ENCODE measurements around the gene AGPAT3. TPM values are rescaled to one million over a fixed set of nuclear protein-coding genes. Genes with fewer than 3 reads are reported as not detected.

The AGPAT3 gene
- total and polyA plus RNA-seq, 10 of the 15 experiments (the other 5 are each of a cell fraction or from before 2014, with no cell fraction given): 1.2 to 110 (median 30.8) TPM

- no peak overlapping the region for H3K4me2 ChIP-seq (ENCODE audit: control insufficient read depth, insufficient read depth)
- H3K27ac ChIP-seq (ENCODE audit: control insufficient read depth, insufficient read depth): no peak overlapping the region
- no peak for DNase-seq (ENCODE audit: low read depth, low spot score)
- no peaks in the 10 kb centered on the region; the same call in 2 of the 3 replicates for H3K9me3 ChIP-seq (replicated peaks; ENCODE audit: control insufficient read depth, insufficient read depth, low read length)
- peaks cover 1 to 2% of the 10 kb centered on the region in 2 experiments; a peak in 2 of 4 replicates for H3K27me3 ChIP-seq (replicated peaks in 1 of 2; ENCODE audit: control insufficient read depth in 2 of 2, insufficient read depth in 2 of 2, low read length in 1 of 2)
- no peaks in the 10 kb centered on the region for H3K79me2 ChIP-seq (ENCODE audit: control insufficient read depth, insufficient read depth, low read length)
- H2AFZ ChIP-seq (ENCODE audit: control insufficient read depth, low read depth, low read length): no peak overlapping the region
- H3K4me1 ChIP-seq (ENCODE audit: control insufficient read depth, insufficient read depth, low read length): no peaks in the 10 kb centered on the region
- BruUV-seq (replicated peaks): no TSS peak
- H3K9ac ChIP-seq (ENCODE audit: control insufficient read depth, insufficient read depth, low read length): no peak overlapping the region
- H3K36me3 ChIP-seq (ENCODE audit: control insufficient read depth in 2 of 2, insufficient read depth in 2 of 2, low read length in 1 of 2): no peaks in the 10 kb centered on the region
- intact Hi-C loops (cut with micrococcal nuclease; ENCODE audit: unreplicated experiment) (no loop called here), in situ Hi-C loops (cut with MboI) (no loop called here)
- ChIA-PET POLR2A (interaction anchor here (1.6 kb wide), 1 partner anchor 10 kb away, joined by 4 read pairs; no protein-coding TSS in a partner anchor), CTCF (no interaction called here), SMC1A (ENCODE audit: uncharacterized antibody, unreplicated experiment) (interaction anchor here (1.4 kb wide), 1 partner anchor 92 kb away, joined by 5 read pairs; no protein-coding TSS in a partner anchor), RAD21 (ENCODE audit: unreplicated experiment) (no interaction called here)
- no peak for TF ChIP-seq CEBPZ (IDR thresholded peaks at IDR 0.05; ENCODE audit: low read depth, low read length)
- 40% methylated on average over 8 of the region's 8 CpGs for WGBS (ENCODE audit: insufficient coverage, insufficient replicate concordance, low lambda C conversion rate, missing lambda C conversion rate)
- ATAC-seq: no peak; the same call in 2 of the 3 replicates
- no peaks in the 10 kb centered on the region for H4K20me1 ChIP-seq (ENCODE audit: control insufficient read depth, insufficient read depth)
- FAIRE-seq: no peak
- no peak overlapping the region for H3K4me3 ChIP-seq
These were observed 38.4 kb upstream of the AGPAT3 start for GRCh38 chr21:43826623-43826974.

GRCh38 chr21:43827015-43827611, 37.9 kb upstream of the AGPAT3 start:
- no peak for FAIRE-seq
- CTCF ChIA-PET: no interaction called here
- Histone ChIP-seq H3K79me2 (ENCODE audit: control insufficient read depth, insufficient read depth, low read length) (no peaks in the 10 kb centered on the region), H3K36me3 (ENCODE audit: control insufficient read depth in 2 of 2, insufficient read depth in 2 of 2, low read length in 1 of 2) (no peaks in the 10 kb centered on the region), H3K4me2 (ENCODE audit: control insufficient read depth, insufficient read depth) (no peak overlapping the region), H4K20me1 (ENCODE audit: control insufficient read depth, insufficient read depth) (no peaks in the 10 kb centered on the region), H3K27ac (ENCODE audit: control insufficient read depth, insufficient read depth) (no peak overlapping the region), H3K4me1 (ENCODE audit: control insufficient read depth, insufficient read depth, low read length) (no peaks in the 10 kb centered on the region), H3K9me3 (replicated peaks; ENCODE audit: control insufficient read depth, insufficient read depth, low read length) (no peaks in the 10 kb centered on the region; the same call in 2 of the 3 replicates), H2AFZ (ENCODE audit: control insufficient read depth, low read depth, low read length) (no peak overlapping the region), H3K9ac (ENCODE audit: control insufficient read depth, insufficient read depth, low read length) (no peak overlapping the region), H3K4me3 (no peak overlapping the region), H3K27me3 (replicated peaks in 1 of 2; ENCODE audit: control insufficient read depth in 2 of 2, insufficient read depth in 2 of 2, low read length in 1 of 2) (peaks cover 1 to 2% of the 10 kb centered on the region in 2 experiments; a peak in 2 of 4 replicates)
- RAD21 ChIA-PET (ENCODE audit: unreplicated experiment): interaction anchor here (1.0 kb wide), 1 partner anchor 47 kb away, joined by 3 read pairs; no protein-coding TSS in a partner anchor
- SMC1A ChIA-PET (ENCODE audit: uncharacterized antibody, unreplicated experiment): interaction anchor here (0.6 to 1.6 kb wide), 2 partner anchors 37 to 65 kb away, joined by 3 read pairs; no protein-coding TSS in a partner anchor
- DNase-seq (ENCODE audit: low read depth, low spot score): no peak
- in situ Hi-C loops (cut with MboI): no loop called here
- no TSS peak for BruUV-seq (replicated peaks)
- ATAC-seq: no peak
- TF ChIP-seq ESRRA (IDR thresholded peaks at IDR 0.05; ENCODE audit: low read length) (no peak), TARDBP (IDR thresholded peaks at IDR 0.05; ENCODE audit: borderline replicate concordance) (no peak), CREM (IDR thresholded peaks at IDR 0.05; ENCODE audit: low read depth) (no peak), MAX (IDR thresholded peaks at IDR 0.05; ENCODE audit: low read depth, low read length) (no peak), BCL3 (IDR thresholded peaks at IDR 0.05; ENCODE audit: borderline replicate concordance, insufficient read depth, low read depth, low read length, poor library complexity, severe bottlenecking) (peak; percentile 40), CEBPZ (IDR thresholded peaks at IDR 0.05; ENCODE audit: low read depth, low read length) (no peak)
- POLR2A ChIA-PET: no interaction called here
- WGBS (ENCODE audit: insufficient coverage, insufficient replicate concordance, low lambda C conversion rate, missing lambda C conversion rate): 53% methylated on average over 18 of the region's 18 CpGs
- intact Hi-C loops (cut with micrococcal nuclease; ENCODE audit: unreplicated experiment): no loop called here
